GM19351 (cell line): ENCODE data around the gene FHIT.

Experiments
- ATAC-seq: cut with Tn5 transposase; IDR thresholded peaks from one replicate; pipeline ENCODE4 v1.9.1; 2021; ENCODE audit warnings: mild to moderate bottlenecking, moderate library complexity; ENCODE audit not compliant: unreplicated experiment

The FHIT gene

DNA sequence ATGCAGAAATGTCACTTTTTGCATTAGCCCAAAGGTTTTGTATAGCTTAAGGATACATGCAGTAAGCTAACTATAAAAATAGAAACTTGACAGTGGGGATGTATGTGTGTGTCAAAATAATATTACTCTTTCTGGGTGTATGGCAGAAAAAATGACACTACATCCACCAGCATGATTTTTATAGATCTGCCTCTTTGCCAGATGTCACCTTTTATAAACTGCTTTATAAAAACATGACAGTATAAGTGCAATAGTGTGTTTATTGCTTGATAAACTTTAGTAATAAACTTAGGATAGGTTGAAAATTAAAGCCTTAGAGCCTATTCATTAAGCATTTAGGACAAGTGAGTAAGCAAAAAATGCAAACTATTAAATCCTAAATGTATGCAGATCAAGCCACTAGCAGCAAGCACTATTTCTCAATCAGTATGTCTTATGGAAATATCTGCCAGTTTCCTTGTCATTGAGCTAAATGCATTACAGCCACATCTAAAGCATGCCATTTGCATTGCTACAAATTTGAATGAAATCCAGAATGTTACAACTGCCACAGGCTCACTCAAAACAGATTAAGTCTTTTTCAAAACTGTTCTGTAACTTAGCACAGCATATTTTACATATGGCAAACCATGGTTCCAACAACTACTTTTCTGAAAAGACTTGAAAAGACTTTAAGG is 935.0 kb downstream of the FHIT start:
- no peak for ATAC-seq

DNA sequence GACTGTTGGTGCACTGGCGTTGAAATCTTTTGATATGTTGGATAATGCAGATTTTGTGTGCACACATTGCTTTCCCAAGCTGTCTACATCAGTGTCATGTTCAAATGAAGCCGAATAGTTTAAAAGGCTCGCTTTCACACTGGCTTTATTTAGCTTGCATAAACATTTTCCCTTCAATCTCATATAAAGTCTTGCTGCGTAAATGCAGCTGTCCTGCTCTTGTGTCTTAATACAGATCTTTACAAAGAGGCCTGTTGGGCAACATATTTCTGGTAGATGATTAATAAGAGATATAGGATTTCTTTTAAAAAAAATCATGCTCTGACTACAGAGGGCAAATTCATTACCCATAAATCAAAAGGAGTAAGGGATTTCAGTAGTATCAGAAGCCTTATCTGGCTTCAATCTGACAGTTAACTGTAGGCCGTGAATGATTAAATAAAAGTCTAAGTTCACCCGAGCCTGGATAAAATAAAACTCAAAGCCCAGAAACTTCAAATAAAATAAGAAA is 937.2 kb downstream of the FHIT start:
- no peak for ATAC-seq

- no peak for ATAC-seq
Measured at GRCh38 chr3:60313231-60313798, 937.9 kb downstream of the FHIT start.

GRCh38 chr3:60309539-60310268 is 941.5 kb downstream of the FHIT start:
- ATAC-seq: no peak

DNA sequence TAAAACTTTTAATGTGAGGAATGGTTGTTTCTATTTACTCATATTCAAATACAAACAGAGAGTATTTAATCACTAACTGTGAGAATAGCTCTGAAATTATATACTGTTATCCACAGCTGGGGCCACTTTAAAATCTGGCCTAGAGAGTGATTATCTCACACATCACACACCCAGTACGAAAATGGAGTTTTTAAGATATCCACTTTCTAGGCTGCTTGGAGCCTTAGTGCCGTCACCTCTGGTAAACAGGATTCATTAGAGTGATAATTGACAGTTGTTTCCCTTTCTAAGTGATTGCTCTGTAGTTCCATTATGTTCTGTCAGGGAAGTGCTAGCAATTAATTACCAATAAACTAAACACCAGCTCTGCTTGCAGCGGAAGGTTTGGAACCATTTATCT is 942.4 kb downstream of the FHIT start:
- no peak for ATAC-seq

- no peak for ATAC-seq
Measured at GRCh38 chr3:60307562-60308199, 943.6 kb downstream of the FHIT start.

- no peak for ATAC-seq
Measured at GRCh38 chr3:60304112-60304511, 947.1 kb downstream of the FHIT start.

GRCh38 chr3:60303160-60303559 is 948.1 kb downstream of the FHIT start:
- no peak for ATAC-seq

DNA sequence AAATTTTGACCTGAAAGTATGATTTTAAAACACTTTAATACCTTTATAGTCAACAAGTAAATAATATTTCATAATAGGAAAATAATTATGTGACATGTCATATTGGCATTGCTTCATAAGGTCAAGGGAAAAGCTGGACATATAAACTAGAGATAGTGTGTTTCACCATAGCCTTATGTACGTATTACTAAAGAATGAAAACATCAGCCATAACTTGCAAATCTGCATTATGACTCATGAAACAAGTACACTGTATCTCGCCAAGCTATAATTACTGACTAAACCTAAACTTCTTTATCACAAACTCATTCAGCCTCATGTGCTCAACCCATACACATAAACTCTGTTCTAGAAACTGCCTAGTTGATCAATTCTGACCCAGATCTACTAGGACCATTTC is 950.1 kb downstream of the FHIT start:
- no peak for ATAC-seq

DNA sequence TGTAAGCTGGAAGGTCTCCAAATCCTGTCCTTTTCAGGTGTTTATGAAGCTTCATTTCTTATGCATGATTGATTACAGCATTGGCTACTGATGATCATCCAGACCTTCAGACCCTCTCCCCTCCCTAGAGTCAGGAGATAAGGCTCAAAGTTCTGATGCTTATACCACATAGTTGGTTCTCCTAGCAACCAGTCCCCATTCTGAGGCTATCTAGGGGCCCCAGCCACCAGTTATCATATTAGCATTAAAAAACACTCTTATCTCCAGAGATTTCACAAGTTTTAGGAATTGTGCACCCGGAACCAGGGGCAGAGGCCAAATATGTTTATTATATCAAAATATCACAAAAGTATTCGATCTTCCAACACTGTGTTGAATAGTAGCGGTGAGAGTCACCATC is 953.1 kb downstream of the FHIT start:
- no peak for ATAC-seq

DNA sequence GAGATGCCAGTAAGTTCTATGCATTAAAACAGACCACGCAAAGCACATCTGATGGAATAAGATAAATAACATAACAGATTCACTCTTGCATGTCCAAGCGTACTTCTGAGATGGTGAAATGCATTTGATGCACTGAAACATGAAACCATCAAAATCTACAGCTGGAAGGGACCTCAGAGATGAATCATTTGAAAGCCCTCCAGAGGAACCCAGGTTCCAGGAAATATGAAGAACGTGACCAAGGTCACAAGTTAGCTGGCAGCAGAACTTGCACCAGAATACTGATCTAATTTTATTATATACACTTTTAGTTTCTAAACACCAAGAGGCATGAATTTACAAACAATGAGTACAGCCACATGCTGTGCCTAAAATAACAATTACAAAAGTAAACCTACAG is 957.1 kb downstream of the FHIT start:
- ATAC-seq: no peak

GRCh38 chr3:60291115-60291514 is 960.1 kb downstream of the FHIT start:
- no peak for ATAC-seq

GRCh38 chr3:60290122-60290492 is 961.1 kb downstream of the FHIT start:
- ATAC-seq: no peak

DNA sequence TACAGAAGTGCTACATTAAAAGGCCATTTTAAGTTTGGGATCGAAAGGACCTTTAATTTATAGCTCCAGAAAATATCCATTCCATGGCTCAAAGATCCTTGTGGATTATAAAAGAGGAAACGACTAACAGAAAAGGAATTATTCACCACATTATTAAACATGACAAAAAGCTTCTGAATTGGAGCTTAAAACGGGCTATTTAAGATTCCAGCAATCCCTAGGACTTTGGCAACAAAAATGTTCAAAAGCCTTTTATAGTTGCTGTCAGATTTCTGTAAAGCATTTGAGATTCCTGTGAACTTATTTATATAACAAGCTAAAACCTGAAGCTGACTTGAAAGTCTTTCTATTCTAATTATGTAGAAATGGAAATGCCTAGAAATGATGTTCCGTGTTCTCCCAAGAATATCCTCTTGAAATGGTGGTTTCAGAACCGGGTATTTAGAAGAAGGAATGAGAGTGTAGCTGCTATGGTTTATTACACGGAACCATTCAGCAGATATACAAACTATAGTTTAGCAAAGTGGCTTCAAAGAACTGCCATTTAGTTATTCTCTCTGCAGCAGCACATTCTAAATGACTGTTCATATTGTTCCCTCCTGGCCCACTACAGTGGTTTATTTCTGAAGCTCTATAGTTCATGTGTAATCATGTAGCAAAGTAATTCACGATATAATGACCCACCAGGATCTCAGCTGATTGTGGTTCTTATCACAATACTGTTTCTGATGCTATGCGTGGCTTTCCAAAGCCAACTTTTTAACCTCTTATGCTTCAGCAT is 961.7 kb downstream of the FHIT start:
- ATAC-seq: no peak

DNA sequence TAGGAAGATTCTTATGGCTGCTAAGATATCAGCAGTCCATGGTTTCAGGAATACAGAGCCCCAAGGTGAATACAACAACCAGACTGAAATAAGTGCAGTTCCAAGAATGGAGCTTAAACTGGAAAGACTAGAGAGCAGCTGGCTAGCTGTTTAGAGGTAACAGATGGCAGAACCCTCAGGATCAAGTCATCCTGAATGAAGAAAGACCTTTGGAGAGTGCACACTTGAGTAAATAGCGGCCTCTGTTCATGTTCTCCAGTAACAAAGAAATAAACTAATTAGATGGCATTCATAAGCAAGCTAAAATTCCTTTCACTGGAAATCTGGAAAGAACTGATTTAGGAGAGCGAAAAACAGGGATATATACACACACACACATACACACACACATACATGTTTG is 968.4 kb downstream of the FHIT start:
- no peak for ATAC-seq

DNA sequence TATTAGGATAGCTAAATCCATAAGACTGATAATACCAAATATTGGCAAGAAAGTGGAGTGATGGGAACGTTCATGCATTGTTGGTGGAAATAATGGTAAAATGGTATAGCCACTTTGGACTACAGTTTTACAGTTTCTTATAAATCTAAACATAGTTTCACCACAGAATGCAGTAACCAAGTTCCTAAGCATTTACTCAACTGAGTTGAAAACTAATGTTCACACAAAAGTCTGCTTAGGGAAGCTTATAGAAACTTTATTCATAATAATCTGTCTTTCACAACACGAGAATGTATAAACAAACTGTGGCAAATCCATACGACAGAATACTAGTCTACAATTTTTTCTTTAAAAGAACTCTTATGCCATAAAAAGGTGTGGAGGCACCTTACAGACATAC is 969.3 kb downstream of the FHIT start:
- no peak for ATAC-seq

GRCh38 chr3:60277361-60277800 is 973.9 kb downstream of the FHIT start:
- no peak for ATAC-seq

GRCh38 chr3:60276615-60277014 is 974.6 kb downstream of the FHIT start:
- no peak for ATAC-seq

DNA sequence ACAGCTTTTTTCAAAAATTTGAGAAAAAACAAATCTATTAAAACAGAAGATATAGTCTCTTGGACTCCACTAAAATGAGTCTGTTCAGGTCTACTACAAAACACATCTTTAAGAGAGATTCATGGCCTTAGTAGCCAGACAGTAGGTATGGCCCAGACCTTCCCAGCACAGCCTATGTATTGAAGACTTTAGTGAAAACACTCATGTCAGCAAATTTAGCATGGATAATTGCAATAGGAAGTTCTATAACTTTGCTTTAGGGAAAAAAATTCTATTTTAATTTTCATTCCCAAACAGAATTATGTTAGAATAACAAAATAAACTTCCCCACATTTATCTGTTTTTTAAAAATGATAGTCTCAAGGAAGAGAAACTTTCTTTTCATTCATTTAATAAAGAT is 976.6 kb downstream of the FHIT start:
- ATAC-seq: no peak

GRCh38 chr3:60274098-60274497 is 977.2 kb downstream of the FHIT start:
- ATAC-seq: no peak

GRCh38 chr3:60269829-60270266 is 981.4 kb downstream of the FHIT start:
- no peak for ATAC-seq
